Measurements from ENCODE around the gene TAB2.

TAB2 gene, protein sequence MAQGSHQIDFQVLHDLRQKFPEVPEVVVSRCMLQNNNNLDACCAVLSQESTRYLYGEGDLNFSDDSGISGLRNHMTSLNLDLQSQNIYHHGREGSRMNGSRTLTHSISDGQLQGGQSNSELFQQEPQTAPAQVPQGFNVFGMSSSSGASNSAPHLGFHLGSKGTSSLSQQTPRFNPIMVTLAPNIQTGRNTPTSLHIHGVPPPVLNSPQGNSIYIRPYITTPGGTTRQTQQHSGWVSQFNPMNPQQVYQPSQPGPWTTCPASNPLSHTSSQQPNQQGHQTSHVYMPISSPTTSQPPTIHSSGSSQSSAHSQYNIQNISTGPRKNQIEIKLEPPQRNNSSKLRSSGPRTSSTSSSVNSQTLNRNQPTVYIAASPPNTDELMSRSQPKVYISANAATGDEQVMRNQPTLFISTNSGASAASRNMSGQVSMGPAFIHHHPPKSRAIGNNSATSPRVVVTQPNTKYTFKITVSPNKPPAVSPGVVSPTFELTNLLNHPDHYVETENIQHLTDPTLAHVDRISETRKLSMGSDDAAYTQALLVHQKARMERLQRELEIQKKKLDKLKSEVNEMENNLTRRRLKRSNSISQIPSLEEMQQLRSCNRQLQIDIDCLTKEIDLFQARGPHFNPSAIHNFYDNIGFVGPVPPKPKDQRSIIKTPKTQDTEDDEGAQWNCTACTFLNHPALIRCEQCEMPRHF

DNA sequence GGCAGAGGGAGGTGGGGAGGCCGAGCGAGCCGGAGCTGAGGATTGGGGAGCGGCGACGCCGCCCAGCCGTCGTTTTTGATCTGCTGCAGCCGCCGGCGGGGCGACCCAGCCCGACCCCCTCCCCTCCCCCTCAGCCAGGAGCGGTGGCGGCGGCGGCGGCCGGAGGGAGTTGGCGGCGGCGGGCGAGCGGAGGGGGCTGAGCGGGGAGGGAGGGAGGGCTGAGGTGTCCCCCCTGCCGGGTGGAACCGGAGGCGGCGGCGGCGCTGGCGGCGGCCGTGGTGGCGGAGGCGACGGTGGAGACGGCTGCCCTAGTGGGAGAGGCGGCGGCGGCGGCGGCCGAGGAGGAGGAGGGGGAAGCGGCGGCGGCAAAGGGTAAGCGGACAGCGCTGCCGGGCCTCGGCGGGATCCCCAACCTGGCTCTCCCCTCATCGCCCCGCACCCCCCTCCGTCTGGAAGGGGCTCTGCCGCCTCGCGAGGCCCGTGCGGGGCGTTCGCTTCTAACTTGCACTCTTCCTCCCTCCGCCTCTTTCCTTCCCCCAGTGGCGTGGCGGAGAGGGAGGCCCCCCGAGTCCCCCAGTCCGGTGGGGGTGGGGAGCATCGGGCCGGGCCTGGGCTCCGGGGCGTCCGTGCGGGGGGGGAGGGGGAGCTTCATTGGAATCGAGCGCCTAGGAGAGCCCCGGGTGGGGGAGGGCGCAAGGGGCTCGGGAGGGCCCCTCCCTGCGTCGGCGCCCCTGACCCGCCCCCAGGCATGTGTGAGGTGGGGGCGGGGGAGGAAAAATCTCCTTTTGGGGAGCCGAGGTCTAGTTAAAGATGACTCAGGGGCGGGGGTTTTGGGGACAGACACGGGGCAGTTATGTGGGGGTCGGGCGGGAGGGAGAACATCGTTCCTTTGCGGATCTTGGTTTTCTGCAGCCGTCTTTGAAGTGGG lies at the start of gene TAB2:
TAB2 (plus strand) TSS at position 69 of the 928 bp plus-strand sequence. CDS start 52,286 bp downstream, outside the sequence.
- DNase-seq: peak; percentile 86

DNA sequence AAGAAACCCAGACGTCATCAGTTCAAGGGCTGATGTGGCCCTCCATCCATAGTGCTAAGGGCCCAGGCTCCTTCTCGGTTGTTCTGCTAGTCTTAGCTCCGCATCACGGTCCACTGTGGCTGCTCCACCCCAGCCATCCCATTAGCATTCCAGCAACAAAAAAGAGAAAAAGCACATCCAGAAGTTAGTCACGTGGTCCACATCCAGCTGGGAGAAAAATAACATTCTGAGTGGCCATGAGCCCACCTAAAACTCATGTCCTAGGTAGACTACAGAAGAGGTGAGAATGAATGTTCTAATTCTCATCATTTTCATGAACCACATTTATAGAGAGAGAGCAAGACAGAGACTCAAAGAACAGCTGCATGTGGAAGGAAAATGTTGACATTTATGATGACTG lies 49.4 kb upstream of the TAB2 start:
- no peak for DNase-seq

DNA sequence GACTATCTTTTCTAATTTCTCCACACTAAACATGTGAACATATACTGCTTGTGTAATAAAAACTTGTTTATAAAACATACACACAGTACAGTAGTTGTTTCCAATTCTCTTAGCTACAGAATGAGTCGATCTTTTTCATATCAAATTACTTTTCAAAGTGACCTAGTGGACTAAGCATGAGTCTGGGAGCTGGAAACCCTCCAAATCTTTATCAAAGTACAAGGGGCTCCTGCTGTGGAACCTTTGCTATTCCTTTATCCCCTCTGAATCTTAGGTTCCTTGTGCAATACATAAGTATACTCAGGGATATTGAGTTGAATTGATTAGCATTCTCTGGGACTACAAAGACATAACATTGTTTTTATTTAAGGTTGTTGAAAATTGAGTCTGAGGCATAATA lies 48.7 kb upstream of the TAB2 start:
- no peak for DNase-seq

DNA sequence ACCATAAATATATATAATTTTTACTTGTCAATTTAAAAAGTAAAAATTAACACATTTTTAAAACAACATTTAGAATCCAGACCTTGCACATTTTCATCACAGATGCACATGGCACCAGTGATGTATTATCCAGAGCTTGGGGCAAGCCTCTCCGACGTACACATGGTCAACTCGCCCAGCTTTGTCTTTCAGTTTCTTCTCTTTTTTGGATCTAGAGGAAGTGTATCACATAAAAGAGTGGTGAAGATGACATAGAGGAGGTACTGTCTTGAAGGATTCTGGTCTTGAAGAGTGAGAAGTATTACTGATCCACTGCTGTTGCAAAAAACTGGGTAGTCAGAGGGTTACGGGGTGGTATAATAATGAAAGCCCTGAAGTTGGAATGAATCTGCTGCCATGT lies 46.9 kb upstream of the TAB2 start:
- DNase-seq: no peak

DNA sequence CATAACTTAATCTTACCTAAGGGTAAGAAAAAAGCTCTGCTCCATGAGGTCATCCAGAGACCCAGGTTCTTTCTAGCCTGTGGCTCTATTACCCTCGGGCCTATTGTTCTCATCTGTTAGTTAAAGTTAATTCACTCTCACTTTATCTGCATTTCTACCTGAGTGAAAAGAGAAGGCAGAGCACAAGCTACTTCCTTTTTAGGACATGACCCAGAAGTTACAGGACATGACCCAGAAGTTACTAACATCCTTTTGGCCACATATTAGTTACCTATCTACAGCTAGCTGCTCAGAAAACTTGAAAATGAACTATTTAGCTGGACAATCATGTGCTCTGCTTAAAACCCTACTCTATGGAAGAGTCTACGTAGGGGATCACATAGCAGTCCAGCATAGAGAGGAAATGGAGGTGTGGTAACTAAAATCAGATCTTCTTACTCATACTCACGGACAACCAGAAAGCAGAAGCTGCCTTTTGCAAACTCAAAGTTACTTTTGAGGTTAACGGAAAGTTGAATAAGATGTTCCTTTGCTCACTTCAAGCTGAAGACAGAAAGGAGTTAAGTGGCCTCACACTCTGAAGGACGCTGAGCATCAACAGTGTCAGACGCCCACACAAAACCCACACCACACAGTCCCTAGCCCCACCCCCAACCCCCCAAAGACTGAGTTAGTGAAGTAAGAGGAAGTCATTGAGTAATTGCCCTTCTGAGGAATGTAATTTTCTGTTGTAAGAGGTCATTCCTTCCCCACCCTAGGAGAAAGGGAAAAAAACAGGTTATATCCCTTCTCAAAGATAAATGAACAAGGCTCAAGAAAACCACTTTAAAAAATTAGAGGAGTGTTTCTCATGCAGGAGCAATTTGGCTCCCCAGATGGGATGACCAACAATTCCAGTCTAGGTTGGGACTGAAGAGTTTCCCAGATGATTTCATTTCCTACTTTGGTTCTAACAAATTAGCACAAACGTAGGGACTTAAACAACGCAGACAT lies 45.9 kb upstream of the TAB2 start:
- DNase-seq: peak; percentile 83 to 84

DNA sequence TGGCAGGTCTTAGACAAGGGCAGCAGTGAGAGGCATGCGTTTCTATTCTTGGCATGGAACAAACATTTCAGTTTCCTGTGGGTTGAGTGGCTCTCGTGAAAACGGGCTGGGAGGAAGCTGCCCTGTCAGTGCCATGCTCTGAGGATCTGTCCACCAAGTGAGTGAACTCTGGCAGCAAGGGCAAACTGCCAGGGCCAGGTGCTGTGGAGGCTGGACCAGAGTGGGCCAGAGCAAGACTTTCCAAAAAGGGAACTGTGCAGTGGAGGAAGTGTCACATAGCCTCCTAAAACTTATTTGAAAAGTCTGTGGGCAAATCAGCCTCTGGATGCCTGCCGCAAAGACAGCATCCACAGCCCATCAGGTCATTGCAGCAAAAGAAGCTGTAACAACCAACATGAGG lies 44.2 kb upstream of the TAB2 start:
- DNase-seq: no peak

DNA sequence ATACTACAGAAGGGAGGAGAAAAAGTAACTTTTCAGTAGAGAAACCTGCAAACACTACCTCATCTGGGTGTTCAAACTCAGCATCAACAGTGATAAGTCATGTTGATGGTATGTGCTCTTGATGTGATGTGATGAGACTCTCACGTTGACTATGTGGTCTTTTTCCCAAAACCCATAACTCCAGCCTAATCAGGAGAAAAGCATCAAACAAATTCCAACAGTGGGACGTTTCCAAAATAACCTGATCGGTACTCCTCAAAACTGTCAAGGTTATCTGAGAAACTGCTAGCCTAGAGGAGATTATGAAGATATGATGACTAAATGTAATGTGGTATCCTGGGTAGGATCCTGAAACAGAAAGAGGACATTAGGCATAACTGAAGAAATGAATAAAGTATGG lies 41.9 kb upstream of the TAB2 start:
- DNase-seq: no peak

DNA sequence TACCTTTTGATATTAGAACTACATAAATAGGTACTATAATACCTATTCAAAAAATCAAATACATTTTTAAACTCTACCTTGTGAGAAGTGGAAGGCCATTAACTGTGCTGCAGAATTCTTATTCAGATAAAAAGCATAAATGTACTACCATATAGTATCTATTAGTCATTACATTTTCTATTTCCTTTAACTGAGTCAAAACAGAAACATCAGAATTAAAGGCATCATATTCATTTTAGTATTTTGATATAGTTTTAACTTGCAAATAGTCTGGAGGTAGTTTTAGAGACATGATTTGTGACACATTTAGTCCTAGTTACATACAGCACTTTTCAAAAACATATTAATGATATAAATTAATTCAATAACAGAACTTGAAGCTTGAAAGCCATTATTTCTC lies 39.9 kb upstream of the TAB2 start:
- DNase-seq: no peak

DNA sequence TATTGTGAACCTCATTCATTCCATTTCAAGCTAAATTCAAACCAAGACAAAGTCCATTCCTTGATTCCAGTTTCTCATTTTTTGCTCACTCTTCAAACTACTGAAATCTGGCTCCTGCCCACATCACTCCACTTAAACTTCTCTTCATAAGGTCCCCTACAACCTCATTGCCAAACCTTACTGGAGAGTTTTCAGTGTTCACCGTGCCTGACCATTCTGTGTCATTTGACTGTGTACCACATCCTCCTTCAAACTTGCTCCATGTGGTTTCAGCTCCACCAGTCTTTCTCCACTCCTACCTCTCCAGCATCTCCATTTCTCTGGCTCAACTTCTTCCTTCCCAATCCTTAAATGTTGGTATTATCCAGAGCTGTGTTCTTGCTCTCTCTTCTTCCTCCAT lies 38.5 kb upstream of the TAB2 start:
- DNase-seq: no peak

DNA sequence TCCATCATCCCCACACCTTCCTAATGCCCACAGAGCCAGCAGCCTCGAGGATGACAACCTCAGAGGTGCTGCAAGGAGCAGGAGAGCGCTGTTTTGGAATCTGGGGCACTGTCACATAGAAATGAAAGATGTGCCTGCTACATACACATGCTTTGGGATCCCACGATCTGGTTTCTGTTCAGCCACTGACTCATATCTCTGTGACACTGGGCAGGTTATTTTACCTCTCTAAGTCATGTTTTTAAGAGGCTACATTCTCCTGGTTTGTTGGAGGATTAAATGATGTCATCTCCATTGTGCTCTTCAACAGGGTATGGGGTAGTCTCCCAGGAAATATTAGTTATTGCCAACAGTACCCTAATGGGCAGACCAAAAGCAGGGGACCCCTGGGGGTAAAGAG lies 32.6 kb upstream of the TAB2 start:
- DNase-seq: peak; percentile 36 to 45

DNA sequence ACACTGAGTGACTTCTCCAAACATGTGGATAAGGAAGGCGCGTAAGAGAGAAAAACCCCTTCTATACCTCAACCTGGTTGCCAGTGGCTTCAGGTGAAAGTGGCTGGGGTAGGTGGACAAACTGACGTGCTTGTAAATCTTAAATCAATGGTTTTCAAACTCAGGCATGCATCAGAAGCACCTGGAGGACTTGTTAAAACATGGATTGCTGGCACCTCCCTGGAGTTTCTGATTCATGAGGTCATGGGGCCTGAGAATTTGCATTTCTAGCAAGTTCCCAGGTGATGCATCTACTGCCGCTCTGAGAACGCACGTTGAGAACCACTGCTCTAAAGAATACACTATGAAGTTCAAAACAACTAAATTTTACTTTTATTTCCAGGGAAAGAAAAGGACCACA lies 31.9 kb upstream of the TAB2 start:
- no peak for DNase-seq

DNA sequence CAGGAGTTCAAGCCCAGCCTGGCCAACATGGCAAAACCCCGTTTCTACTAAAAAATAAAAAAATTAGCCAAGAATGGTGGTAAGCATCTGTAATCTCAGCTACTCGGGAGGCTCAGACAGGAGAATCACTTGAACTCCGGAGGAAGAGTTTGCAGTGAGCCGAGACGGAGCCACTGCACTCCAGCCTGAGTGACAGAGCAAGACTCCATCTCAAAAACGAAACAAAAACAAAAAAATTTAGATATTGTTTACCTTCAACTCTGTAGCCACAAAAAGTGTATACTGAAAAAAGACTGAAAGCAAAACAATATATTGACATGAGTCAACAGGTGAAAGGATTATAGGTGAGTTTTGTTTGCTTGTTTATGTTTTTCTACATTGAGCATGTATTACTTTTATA lies 30.6 kb upstream of the TAB2 start:
- no peak for DNase-seq

DNA sequence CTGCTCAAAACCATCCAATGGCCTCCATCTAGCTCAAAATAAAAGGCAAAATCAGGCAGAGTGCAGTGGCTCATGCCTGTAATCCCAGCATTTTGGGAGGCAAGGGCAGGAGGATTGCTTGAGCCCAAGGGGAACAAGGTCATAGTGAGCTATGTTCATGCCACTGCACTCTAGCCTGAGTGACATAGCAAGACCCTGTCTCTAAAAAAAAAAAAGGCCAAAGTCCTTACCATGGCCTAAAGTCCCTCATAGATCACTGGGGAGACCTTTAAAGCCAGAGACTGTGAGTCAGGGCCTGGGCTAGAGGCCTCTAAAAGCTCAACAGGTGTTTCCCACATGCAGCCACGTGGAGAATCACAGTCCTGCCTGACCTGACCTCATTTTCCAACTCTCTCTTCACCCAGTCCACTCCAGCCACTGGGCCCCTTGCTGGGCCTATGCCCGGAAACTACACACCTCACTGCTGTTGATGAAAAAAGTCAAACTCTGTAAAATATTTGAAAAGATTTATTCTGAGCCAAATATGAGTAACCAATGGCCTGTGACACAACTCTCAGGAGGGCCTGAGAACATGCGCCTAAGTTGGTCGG lies 28.2 kb upstream of the TAB2 start:
- DNase-seq: no peak

DNA sequence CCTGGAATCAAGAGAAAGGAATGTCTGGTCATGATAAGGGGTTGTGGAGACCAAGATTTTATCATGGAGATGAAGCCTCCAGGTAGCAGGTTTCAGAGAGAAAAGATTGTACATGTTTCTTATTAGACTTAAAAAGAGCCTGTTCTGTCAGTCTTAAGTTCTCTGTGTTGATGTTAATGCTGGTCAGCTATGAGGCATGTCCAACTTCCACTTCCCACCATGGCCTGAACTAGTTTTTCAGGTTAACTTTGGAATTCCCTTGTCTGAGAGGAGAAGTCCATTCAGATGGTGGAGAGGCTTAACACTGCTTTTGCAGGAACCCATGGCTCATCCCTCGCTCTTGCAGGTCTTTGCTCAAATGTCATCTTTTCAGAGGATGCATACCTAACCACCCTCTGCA lies 27.5 kb upstream of the TAB2 start:
- DNase-seq: no peak

DNA sequence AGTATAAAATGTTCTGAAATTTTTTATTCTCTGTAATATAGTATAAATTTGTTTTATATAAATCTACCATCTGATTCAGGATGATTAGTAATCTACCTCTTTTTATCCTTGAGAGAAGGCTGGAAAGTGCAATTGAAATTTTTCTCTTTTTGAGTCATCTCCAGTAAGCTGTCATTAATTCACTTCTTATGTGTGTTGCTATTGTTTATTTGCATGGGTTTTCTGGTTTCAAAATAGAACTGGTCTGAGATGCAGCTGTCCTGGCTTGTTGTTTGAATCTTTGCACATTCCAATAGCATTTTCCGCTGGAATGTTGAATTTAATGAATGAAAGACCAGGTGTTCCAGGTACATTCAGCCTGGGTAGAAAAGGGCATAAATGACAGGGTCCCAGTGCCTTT lies 24.3 kb upstream of the TAB2 start:
- DNase-seq: no peak

DNA sequence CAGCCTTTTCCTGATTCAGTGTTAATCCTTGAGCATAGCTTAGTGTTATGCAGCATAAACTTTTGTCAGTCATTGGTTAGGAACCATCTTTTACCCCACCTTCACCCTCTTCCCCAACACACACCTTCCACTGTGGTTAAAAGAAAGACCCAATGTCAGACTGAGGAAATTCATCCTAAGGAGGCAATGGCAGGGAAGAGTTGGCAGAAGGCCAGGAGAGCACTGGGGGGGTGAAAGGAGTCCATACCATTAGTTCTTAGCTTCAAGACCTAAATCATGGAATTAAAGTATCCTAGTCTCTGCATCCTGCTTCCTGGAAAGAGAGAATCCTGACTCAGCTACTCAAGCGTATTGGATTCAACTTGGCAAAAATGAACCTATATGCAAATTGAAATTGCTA lies 16.9 kb upstream of the TAB2 start:
- DNase-seq: no peak

DNA sequence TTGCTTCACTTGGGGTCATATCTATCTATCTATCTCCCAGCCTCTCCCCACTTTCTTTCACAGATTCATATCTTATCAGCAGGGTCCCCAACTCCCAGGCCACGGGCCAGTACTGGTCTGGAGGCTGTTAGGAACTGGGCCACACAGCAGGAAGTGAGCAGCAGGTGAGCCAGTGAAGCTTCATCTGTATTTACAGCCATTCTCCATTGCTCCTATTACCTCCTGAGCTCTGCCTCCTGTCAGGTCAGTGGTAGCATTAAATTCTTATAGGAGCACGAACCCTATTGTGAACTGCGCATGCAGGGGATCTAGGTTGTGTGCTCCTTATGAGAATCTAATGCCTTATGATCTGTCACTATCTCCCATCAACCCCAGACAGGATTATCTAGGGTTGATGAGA lies 14.8 kb upstream of the TAB2 start:
- no peak for DNase-seq

DNA sequence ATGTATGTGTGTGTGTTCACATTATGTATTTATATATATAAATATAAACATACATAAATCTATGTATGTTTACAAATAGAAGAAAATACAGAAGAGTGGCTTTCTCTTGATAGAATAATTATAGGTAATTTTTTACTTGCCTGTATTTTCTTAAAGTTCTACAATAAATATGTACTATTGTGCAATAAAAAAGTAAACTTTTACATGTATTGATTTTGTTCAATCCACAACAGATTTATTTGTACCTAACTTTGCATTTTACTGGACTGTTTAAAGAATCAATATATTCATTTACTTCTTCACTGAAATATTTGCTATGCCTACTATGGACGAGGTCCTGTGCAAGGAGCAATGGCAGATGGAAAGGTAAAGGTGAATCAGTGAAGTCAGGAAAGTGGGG lies 14.0 kb upstream of the TAB2 start:
- no peak for DNase-seq

DNA sequence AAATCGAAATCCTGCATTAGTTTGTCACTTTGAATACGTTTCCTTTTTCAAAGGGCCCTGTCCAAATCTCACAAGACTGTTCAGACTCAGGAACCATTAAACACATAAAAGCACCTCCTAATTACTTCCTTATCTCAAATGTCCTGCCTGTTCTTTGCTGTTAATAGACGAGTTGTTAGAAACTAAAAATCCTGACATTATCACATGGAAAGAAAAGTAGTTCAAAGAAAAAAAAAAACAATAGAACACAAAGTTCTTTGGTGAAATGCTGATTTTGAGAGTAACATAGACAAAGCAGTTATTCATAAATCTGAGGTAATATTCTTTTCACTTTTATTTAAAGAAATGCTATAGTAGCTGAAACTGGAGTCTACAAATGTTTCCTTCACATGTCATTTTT lies 12.1 kb upstream of the TAB2 start:
- DNase-seq: no peak

DNA sequence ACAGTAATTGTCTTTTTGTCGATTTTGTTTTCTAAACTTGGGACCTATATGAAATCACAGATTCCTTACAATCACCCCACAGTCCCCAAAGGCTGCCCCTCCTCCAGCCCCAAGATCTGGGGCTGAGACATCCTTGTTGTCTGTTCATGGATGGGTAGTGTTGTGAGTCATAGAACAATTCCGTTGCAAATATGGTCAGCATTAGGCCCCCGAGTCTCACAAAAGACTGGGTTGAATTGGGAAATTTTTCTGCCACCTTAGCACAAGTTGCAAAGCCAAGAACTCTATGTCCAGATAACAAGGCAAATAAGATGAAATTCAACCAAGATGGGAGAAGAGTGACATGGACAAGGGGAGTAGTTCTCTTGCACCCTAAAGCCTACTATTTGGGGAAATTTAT lies 10.5 kb upstream of the TAB2 start:
- DNase-seq: no peak

DNA sequence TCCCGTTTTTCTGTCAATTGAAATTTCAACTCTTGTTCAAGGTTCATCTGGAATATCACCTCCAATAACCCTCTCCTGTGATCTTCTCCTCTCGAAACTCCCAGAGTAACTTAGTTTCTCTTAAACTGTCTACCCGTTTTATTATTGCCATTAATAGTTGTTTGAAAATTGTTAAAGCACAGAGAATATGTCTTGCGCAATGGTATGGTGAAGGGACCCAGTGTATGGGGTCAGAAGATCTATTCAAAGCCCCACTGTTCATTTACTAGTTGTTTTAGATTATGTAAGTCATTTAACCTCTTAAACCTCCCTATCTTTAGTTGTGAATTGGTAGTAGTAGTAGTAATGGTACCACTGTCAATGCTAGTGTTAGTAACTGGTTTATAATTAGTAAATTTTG lies 6.2 kb upstream of the TAB2 start:
- no peak for DNase-seq

DNA sequence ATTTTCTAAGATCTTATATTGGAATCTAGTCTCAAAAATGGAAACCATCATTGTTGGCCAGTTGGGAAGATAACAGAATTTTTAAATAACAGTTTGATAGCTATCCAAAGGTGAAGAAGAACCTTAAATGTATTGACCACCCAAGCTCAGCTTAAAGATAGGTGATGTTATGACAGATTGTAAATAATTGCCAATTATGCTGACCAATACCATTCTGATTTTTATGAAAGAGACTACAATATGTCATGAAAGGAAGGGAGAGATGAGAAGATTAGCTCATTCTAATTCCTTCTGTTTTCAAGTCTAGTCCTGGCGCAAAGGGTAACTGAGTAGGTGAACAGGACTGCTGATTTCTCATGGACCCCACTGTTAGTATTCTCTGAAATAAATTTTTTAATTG lies 5.7 kb upstream of the TAB2 start:
- no peak for DNase-seq
